Activated CD4-positive, CD25-positive, alpha-beta regulatory T cell treated with anti-CD3 and anti-CD28 coated beads, Interleukin-2, amount 50 U/mL, for 16 hours (primary cell): Measurements from ENCODE around the gene C9.
"Not testable (repeated sequence)": the region's sequence is repeated elsewhere in the genome, so short reads cannot be mapped to it uniquely, and the experiment has no call there.

Source experiments
- DNase-seq: peaks from one replicate; pipeline ENCODE4 v3.0.0-alpha.2; 2020; ENCODE audit warnings: low read depth, low spot score

Gene C9

GRCh38 chr5:39364367-39364766, at the start of gene C9:
C9 (minus strand) TSS chr5:39364495; CDS start chr5:39364464, 31 bp downstream.
- DNase-seq = no peak

- DNase-seq = no peak
These were observed 49.5 kb upstream of the C9 start for GRCh38 chr5:39413771-39414170.

GRCh38 chr5:39412721-39413394, 48.6 kb upstream of the C9 start:
- no peak for DNase-seq

- DNase-seq = no peak
These were observed 47.7 kb upstream of the C9 start for GRCh38 chr5:39411985-39412384.

GRCh38 chr5:39411061-39411460, 46.8 kb upstream of the C9 start:
- DNase-seq = no peak

- no peak for DNase-seq
These were observed 44.7 kb upstream of the C9 start for GRCh38 chr5:39409033-39409432.

GRCh38 chr5:39405083-39405843, 41.0 kb upstream of the C9 start:
- DNase-seq = no peak

- not testable (repeated sequence) for DNase-seq
These were observed 39.5 kb upstream of the C9 start for GRCh38 chr5:39403761-39404160.

- DNase-seq = not testable (repeated sequence)
These were observed 37.8 kb upstream of the C9 start for GRCh38 chr5:39402140-39402539.

- no peak for DNase-seq
These were observed 36.7 kb upstream of the C9 start for GRCh38 chr5:39400713-39401578.

- DNase-seq = no peak
These were observed 35.1 kb upstream of the C9 start for GRCh38 chr5:39399135-39400036.

GRCh38 chr5:39396843-39397242, 32.5 kb upstream of the C9 start:
- no peak for DNase-seq

- no peak for DNase-seq
These were observed 31.2 kb upstream of the C9 start for GRCh38 chr5:39395521-39395920.

- DNase-seq = no peak
These were observed 30.7 kb upstream of the C9 start for GRCh38 chr5:39394946-39395345.

GRCh38 chr5:39390945-39391344, 26.6 kb upstream of the C9 start:
- no peak for DNase-seq

- DNase-seq = no peak
These were observed 23.0 kb upstream of the C9 start for GRCh38 chr5:39387293-39387692.

- DNase-seq = no peak
These were observed 20.0 kb upstream of the C9 start for GRCh38 chr5:39384271-39384670.

GRCh38 chr5:39381376-39381775, 17.1 kb upstream of the C9 start:
- no peak for DNase-seq

- no peak for DNase-seq
These were observed 15.4 kb upstream of the C9 start for GRCh38 chr5:39379693-39380092.

- no peak for DNase-seq
These were observed 13.3 kb upstream of the C9 start for GRCh38 chr5:39377613-39378012.

GRCh38 chr5:39376293-39376714, 12.0 kb upstream of the C9 start:
- no peak for DNase-seq
